HG02840 (cell line): Measurements from ENCODE around the gene SLC4A8.

Source experiments
- ATAC-seq: cut with Tn5 transposase; IDR thresholded peaks from one replicate; pipeline ENCODE4 v1.9.1; 2021; ENCODE audit warnings: mild to moderate bottlenecking, moderate library complexity, moderate number of reproducible peaks; ENCODE audit not compliant: unreplicated experiment, low FRiP score

Gene SLC4A8

GRCh38 chr12:51393676-51394545, 30.7 kb upstream of the SLC4A8 start:
- ATAC-seq = no peak

GRCh38 chr12:51395283-51396230, 29.1 kb upstream of the SLC4A8 start:
- ATAC-seq = no peak

- ATAC-seq = no peak
These were observed 27.0 kb upstream of the SLC4A8 start for GRCh38 chr12:51397670-51398069.

GRCh38 chr12:51399891-51400290, 24.7 kb upstream of the SLC4A8 start:
- no peak for ATAC-seq

- no peak for ATAC-seq
These were observed 23.6 kb upstream of the SLC4A8 start for GRCh38 chr12:51401020-51401419.

- no peak for ATAC-seq
These were observed 23.1 kb upstream of the SLC4A8 start for GRCh38 chr12:51401486-51401885.

- ATAC-seq = no peak
These were observed 22.7 kb upstream of the SLC4A8 start for GRCh38 chr12:51401900-51402299.

GRCh38 chr12:51403159-51403558, 21.5 kb upstream of the SLC4A8 start:
- no peak for ATAC-seq

GRCh38 chr12:51403681-51404136, 20.9 kb upstream of the SLC4A8 start:
- no peak for ATAC-seq

GRCh38 chr12:51404627-51405026, 20.0 kb upstream of the SLC4A8 start:
- no peak for ATAC-seq

- ATAC-seq = no peak
These were observed 18.8 kb upstream of the SLC4A8 start for GRCh38 chr12:51405801-51406207.

GRCh38 chr12:51406290-51406689, 18.3 kb upstream of the SLC4A8 start:
- no peak for ATAC-seq

GRCh38 chr12:51406859-51407258, 17.8 kb upstream of the SLC4A8 start:
- ATAC-seq = no peak

- no peak for ATAC-seq
These were observed 17.0 kb upstream of the SLC4A8 start for GRCh38 chr12:51407604-51408003.

- ATAC-seq = no peak
These were observed 14.8 kb upstream of the SLC4A8 start for GRCh38 chr12:51409846-51410245.

GRCh38 chr12:51413149-51413548, 11.5 kb upstream of the SLC4A8 start:
- no peak for ATAC-seq

GRCh38 chr12:51413791-51414190, 10.8 kb upstream of the SLC4A8 start:
- no peak for ATAC-seq

GRCh38 chr12:51415931-51416330, 8.7 kb upstream of the SLC4A8 start:
- no peak for ATAC-seq

- ATAC-seq = no peak
These were observed 6.8 kb upstream of the SLC4A8 start for GRCh38 chr12:51417826-51418225.

- no peak for ATAC-seq
These were observed 5.0 kb upstream of the SLC4A8 start for GRCh38 chr12:51419425-51420193.
